ENCODE measurements around the gene TBC1D2B.
"Not testable (repeated sequence)": the region's sequence is repeated elsewhere in the genome, so short reads cannot be mapped to it uniquely, and the experiment has no call there.

Gene TBC1D2B

DNA sequence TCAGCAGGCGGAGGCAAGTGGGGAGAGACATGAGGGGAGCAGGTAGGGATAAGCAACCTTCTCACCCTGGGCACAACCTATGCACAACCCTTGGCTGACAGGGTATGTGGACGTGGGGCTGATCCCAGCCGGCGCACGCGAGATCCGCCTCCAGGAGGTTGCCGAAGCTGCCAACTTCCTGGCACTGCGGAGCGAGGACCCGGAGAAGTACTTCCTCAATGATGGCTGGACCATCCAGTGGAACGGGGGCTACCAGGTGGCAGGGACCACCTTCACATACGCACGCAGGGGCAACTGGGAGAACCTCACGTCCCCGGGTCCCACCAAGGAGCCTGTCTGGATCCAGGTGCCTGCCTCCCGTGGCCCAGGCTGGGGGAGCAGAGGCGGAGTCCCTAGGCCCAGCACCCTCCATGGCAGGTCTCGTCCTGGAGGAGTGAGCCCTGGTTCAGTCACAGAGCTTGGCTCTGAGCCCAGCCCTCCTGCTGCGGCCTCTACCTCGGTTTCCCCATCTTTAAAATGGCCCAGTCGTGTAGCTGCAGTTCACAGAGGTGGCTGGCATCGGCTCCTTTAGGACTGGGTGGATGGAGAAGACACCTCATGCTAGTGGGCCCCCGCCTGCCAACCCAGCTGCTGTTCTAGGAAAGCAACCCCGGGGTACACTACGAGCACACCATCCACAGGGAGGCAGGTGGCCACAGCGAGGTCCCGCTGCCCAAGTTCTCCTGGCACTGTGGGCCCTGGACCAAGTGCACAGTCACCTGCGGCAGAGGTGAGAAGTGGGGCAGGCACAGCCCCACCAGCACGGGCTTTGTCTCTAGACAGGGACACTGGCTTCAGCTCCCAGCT, 96.0 kb downstream of the TBC1D2B start:
- no peak for TF ChIP-seq FOXA1 (IDR thresholded peaks at IDR 0.05)
- no peak for TF ChIP-seq CTBP1 (IDR thresholded peaks at IDR 0.05; ENCODE audit: borderline replicate concordance)
- no peak for TF ChIP-seq ARNT (IDR thresholded peaks at IDR 0.05)
- no peak for TF ChIP-seq L3MBTL2 (conservative IDR thresholded peaks at IDR 0.05)
- no peak for TF ChIP-seq FOXK2 (IDR thresholded peaks at IDR 0.05)
- TF ChIP-seq TARDBP (IDR thresholded peaks at IDR 0.05), result no peak
- TF ChIP-seq ZNF384 (IDR thresholded peaks at IDR 0.05), result no peak
- no peak for TF ChIP-seq BHLHE40 (IDR thresholded peaks at IDR 0.05; ENCODE audit: borderline replicate concordance)
- TF ChIP-seq LEF1 (IDR thresholded peaks at IDR 0.05; ENCODE audit: borderline replicate concordance), result no peak
- TF ChIP-seq HDGF (IDR thresholded peaks at IDR 0.05; ENCODE audit: borderline replicate concordance), result no peak
- TF ChIP-seq FOXM1 (IDR thresholded peaks at IDR 0.05; ENCODE audit: borderline replicate concordance), result no peak
- TF ChIP-seq, protein P1, sequence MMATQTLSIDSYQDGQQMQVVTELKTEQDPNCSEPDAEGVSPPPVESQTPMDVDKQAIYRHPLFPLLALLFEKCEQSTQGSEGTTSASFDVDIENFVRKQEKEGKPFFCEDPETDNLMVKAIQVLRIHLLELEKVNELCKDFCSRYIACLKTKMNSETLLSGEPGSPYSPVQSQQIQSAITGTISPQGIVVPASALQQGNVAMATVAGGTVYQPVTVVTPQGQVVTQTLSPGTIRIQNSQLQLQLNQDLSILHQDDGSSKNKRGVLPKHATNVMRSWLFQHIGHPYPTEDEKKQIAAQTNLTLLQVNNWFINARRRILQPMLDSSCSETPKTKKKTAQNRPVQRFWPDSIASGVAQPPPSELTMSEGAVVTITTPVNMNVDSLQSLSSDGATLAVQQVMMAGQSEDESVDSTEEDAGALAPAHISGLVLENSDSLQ (IDR thresholded peaks at IDR 0.05), result no peak
- no peak for TF ChIP-seq NFRKB (IDR thresholded peaks at IDR 0.05)
- TF ChIP-seq ELF4 (IDR thresholded peaks at IDR 0.05), result no peak
- TF ChIP-seq SP1 (IDR thresholded peaks at IDR 0.05), result no peak
- TF ChIP-seq SUZ12 (IDR thresholded peaks at IDR 0.05), result no peak
- CTCF ChIA-PET, result no interaction called here
- DNase-seq (ENCODE audit: extremely low spot score), result no peak
- POLR2A ChIA-PET, result no interaction called here

GRCh38 chr15:77980674-77981073, 96.8 kb downstream of the TBC1D2B start:
- DNase-seq (ENCODE audit: extremely low spot score); POLR2A ChIA-PET; CTCF ChIA-PET: not testable (repeated sequence)

DNA sequence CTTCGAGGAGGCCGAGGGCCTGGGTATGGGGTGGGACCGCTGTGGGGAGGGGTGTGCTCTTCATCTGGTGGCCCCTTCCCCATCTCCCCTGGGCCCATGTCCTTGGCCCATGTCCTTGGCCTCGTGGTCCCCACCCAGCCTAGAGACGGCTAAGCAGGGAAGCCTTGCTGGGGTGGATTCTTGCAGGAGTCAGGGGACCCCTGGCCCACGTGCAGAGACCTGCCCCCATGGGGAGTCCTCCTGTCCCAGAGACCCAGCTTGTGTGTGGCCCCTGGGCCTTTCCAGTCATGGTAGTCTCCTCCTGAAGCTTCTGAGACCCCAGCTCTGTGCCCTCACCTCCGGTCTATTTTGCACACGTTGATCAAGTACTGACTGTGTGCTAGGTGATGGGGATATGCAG, 97.4 kb downstream of the TBC1D2B start:
- ChIA-PET CTCF (no interaction called here), POLR2A (no interaction called here)
- TF ChIP-seq L3MBTL2 (conservative IDR thresholded peaks at IDR 0.05), result no peak
- no peak for TF ChIP-seq SP1 (IDR thresholded peaks at IDR 0.05)
- TF ChIP-seq SUZ12 (IDR thresholded peaks at IDR 0.05), result no peak
- no peak for DNase-seq (ENCODE audit: extremely low spot score)

DNA sequence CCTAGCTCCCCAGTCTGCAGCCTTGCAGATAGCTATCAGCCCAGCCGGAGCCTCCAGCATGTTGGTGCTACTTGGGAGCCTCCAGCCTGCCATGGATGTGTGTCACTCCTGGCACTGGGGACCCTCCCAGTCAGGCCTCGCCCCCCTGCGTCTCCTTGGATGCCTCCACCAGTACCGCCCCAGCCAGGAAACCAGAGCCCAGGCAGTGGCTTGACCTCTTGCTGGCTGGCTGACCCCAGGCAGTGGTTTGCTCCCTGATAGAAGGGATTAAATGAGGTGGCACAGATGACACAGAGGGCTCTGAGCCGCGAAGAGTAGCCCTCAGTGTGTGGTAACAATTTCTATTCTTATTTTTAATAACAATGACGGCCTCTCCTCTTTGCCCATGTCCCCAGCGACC, 98.4 kb downstream of the TBC1D2B start:
- DNase-seq (ENCODE audit: extremely low spot score); POLR2A ChIA-PET: not testable (repeated sequence)
- CTCF ChIA-PET, result interaction anchor here (1.3 kb wide), 1 partner anchor 13 kb away, joined by 6 read pairs; no protein-coding TSS in a partner anchor

GRCh38 chr15:77978759-77979145, 98.8 kb downstream of the TBC1D2B start:
- CTCF ChIA-PET, result interaction anchor here (1.3 kb wide), 1 partner anchor 13 kb away, joined by 6 read pairs; no protein-coding TSS in a partner anchor
- POLR2A ChIA-PET, result interaction anchor here (0.5 kb wide), 1 partner anchor 797 kb away, joined by 3 read pairs; no protein-coding TSS in a partner anchor
- DNase-seq (ENCODE audit: extremely low spot score), result not testable (repeated sequence)

- ChIA-PET CTCF (interaction anchor here (1.3 kb wide), 1 partner anchor 12 kb away, joined by 6 read pairs; no protein-coding TSS in a partner anchor), POLR2A (interaction anchor here (0.5 kb wide), 1 partner anchor 797 kb away, joined by 3 read pairs; no protein-coding TSS in a partner anchor)
- DNase-seq (ENCODE audit: extremely low spot score), result not testable (repeated sequence)
Observed at GRCh38 chr15:77977903-77978758, 99.4 kb downstream of the TBC1D2B start.

DNA sequence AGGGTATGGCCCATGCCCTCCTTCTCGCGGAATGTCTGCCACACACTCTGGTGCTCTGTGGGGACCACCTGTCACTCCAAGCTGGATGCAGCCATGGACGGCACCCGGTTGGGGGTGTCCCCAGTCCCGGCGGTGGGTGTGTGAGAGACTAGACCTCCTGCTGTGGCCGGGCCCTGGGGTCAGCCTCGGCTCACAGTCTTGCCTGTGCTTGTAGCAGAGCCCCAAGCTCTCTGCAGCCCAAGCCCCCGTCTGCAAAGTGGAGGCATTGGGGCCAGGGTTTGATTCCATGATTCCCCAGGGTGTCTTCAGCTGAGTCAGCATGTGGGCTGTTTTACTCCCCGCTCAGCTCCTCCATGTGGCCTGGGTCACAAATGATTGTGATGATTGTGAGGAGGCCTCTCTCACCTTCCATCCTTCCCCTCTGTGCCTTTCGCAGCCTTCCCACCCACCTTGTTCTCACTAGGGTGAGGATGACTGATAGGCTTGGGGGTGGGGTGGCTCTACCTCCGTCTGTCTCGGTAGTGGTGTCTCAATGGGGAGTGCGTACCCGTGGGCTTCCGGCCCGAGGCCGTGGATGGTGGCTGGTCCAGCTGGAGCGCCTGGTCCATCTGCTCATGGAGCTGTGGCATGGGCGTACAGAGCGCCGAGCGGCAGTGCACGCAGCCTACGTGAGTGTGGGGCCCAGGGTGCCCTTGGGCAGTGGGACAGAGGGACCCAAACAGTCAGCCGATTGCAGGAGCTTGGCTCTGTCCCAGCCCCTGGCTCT, 100.6 kb downstream of the TBC1D2B start:
- POLR2A ChIA-PET; DNase-seq (ENCODE audit: extremely low spot score): not testable (repeated sequence)
- CTCF ChIA-PET, result interaction anchor here (0.6 kb wide), 1 partner anchor 77 kb away, joined by 3 read pairs; no protein-coding TSS in a partner anchor

- DNase-seq (ENCODE audit: extremely low spot score); POLR2A ChIA-PET: not testable (repeated sequence)
- CTCF ChIA-PET, result interaction anchor here (0.6 kb wide), 1 partner anchor 76 kb away, joined by 3 read pairs; no protein-coding TSS in a partner anchor
Observed at GRCh38 chr15:77976095-77976450, 101.4 kb downstream of the TBC1D2B start.

All from HEK293T (cell line).